ENCODE measurements around the gene PRKAG1. TPM values are rescaled to one million over a fixed set of nuclear protein-coding genes. Genes with fewer than 3 reads are reported as not detected.

Gene PRKAG1
- total RNA-seq, 1 donor from 2014 or later: 67.0 TPM

DNA sequence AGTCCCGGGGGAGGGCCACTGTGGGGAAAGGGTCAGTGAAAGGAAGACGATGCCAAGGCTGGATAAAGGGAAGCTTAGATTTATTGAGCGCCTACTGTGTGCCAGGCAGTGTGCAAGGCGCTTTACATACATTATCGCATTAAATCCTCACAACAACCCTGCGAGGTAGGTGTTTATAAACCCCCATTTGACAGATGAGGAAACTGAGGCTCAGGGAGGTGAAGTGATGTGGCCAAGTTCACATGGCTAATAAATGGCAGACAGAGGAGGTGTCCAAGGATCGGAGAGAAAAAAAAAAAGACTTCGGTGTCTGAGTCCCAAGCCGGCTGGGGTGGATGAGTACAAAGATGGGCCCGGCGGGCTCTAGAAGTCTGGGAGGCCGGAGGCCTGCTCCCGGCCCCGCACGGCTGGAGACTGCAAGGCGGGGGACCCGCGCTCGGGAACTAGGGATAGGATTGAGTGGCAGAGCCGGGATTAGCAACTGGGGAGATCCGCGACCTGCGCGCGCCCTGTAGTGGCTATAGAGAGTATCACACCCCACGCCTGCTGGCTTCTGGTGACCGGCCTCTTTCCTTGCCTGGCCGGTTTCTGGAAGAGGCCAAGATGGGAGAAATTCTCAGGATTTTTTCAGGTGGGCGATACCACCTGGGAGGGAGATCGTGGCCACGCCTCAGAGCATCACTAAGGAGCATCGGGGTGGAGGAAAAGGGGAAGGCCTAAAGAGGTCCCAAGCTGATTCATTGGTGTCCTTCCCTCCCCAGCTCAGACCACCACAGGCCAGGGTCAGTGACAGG, 23.3 kb downstream of the PRKAG1 start:
- DNase-seq (ENCODE audit: extremely low spot score in 2 of 2): no peak
- Histone ChIP-seq H3K9me3 (no peaks in the 10 kb centered on the region), H3K4me1 (peaks cover 48% of the 10 kb centered on the region), H3K4me3 (peak overlapping the region in 1 of 2 donors; percentile 22), H3K27me3 (peaks cover 7% of the 10 kb centered on the region), H3K27ac (no peak overlapping the region), H3K36me3 (no peaks in the 10 kb centered on the region)
- intact Hi-C loops (cut with DNase I): no loop called here
- TF ChIP-seq POLR2A (IDR thresholded peaks at IDR 0.05) (no peak), POLR2AphosphoS5 (IDR thresholded peaks at IDR 0.05; ENCODE audit: insufficient read depth in 1 of 2, low read depth in 1 of 2) (no peak)
- TF ChIP-seq, protein P1, sequence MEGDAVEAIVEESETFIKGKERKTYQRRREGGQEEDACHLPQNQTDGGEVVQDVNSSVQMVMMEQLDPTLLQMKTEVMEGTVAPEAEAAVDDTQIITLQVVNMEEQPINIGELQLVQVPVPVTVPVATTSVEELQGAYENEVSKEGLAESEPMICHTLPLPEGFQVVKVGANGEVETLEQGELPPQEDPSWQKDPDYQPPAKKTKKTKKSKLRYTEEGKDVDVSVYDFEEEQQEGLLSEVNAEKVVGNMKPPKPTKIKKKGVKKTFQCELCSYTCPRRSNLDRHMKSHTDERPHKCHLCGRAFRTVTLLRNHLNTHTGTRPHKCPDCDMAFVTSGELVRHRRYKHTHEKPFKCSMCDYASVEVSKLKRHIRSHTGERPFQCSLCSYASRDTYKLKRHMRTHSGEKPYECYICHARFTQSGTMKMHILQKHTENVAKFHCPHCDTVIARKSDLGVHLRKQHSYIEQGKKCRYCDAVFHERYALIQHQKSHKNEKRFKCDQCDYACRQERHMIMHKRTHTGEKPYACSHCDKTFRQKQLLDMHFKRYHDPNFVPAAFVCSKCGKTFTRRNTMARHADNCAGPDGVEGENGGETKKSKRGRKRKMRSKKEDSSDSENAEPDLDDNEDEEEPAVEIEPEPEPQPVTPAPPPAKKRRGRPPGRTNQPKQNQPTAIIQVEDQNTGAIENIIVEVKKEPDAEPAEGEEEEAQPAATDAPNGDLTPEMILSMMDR (IDR thresholded peaks at IDR 0.05): peak; percentile 43 to 66 (median 44)

DNA sequence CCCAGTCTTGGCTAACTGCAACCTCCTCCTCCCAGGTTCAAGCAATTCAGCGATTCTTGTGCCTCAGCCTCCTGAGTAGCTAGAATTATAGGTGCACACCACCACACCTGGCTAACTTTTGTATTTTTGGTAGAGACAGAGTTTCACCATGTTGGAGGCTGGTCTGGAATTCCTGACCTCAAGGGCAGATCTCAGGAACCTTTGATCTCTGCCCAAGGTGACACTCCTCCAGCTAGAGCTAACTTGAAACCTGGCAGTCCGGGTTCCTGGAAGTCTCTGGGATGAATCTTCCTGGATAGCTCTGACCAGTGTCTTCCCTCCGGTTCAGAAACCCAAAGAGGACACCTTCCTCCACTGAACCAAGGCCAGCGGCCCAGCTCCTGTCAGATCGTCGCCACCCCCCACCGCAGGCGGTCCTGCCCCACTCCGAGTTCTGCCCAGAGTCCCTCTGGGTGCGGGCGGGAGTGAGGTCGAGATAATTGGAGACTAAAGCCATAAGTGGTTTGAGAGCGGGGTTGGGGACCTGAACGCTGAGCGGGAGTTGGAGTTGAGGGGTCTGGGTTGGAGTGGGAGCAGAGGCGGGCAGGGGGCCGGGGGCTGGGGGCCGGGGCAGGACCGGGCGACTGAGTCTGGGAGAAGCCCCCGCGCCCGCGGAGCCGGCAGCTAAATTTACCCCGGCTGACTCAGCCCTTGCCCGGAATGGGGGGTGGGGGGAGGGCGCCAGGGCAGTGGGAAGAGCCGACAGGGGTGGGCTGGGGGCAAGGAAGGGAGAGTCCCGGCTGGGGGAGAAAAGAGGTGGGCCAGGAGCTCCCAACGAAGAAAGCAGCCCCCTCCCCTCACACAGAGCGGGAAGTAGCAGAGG, 24.1 kb downstream of the PRKAG1 start:
- Histone ChIP-seq H3K27me3 (peaks cover 7% of the 10 kb centered on the region), H3K27ac (no peak overlapping the region), H3K9me3 (no peaks in the 10 kb centered on the region), H3K4me3 (no peak overlapping the region), H3K4me1 (peaks cover 39% of the 10 kb centered on the region), H3K36me3 (no peaks in the 10 kb centered on the region)
- no peak for DNase-seq (ENCODE audit: extremely low spot score in 2 of 2)
- TF ChIP-seq, protein P1 (IDR thresholded peaks at IDR 0.05): no peak
- TF ChIP-seq POLR2AphosphoS5 (IDR thresholded peaks at IDR 0.05; ENCODE audit: insufficient read depth in 1 of 2, low read depth in 1 of 2): no peak
- no peak for TF ChIP-seq POLR2A (IDR thresholded peaks at IDR 0.05)
- intact Hi-C loops (cut with DNase I): no loop called here

DNA sequence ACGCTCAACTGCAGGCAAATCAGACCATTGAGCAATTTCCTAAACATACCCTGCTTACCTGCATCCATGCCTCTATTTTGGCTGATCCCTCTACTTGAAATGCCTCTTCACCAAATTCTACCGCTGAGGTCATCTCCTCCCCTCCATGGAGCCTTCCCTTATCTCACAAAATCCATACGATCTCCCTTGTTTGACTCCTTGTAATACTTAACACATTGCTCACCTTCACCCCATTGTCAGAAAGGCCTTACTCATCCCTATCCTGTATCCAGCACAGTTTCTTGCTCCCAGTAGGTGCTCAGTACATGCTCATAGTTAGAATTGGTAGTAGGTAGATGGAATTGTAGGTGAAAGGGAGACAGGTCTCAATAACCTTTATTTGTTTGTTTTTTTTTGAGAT, 24.8 kb downstream of the PRKAG1 start:
- TF ChIP-seq, protein P1 (IDR thresholded peaks at IDR 0.05): no peak
- no peak for TF ChIP-seq POLR2A (IDR thresholded peaks at IDR 0.05)
- no peak for TF ChIP-seq POLR2AphosphoS5 (IDR thresholded peaks at IDR 0.05; ENCODE audit: insufficient read depth in 1 of 2, low read depth in 1 of 2)
- Histone ChIP-seq H3K27ac (no peak overlapping the region), H3K27me3 (peaks cover 7% of the 10 kb centered on the region), H3K4me3 (no peak overlapping the region), H3K36me3 (no peaks in the 10 kb centered on the region), H3K9me3 (no peaks in the 10 kb centered on the region), H3K4me1 (peaks cover 33% of the 10 kb centered on the region)
- intact Hi-C loops (cut with DNase I): no loop called here
- no peak for DNase-seq (ENCODE audit: extremely low spot score in 2 of 2)

DNA sequence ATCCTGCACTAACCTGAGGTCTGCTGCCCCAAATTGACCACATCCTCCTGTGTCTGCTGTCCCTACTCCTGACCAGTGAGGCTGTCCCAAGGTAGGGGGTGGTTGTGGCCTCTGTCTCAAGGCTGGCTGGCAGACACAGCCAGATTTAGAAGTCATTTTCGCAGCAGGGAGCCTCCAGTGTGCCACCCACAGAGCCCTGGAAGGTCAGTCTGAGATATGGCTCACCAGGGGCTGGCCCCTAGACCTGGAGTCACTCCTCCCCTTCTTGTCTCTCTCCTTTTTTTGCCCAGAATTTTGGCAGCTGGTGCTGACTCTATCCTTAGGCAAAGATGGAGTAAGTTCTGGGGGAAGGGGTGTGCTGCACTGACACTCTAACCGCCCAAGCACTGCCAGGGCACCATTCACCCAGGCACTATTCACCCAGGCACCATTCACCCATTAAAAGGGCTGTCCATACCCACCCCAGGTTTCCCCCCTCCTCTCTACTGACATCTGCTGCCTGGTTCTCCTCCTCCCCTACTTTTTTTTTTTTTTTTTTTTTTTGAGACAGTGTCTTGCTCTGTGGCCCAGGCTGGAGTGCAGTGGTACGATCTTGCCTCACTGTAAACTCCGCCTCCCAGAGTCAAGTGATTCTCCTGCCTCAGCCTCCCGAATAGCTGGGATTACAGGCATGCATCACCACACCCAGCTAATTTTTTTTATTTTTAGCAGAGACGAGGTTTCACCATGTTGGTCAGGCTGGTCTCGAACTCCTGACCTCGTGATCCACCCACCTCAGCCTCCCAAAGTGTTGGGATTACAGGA, 27.1 kb downstream of the PRKAG1 start:
- intact Hi-C loops (cut with DNase I): no loop called here
- H3K36me3 ChIP-seq: no peaks in the 10 kb centered on the region
- H3K4me1 ChIP-seq: peaks cover 12% of the 10 kb centered on the region
- H3K27ac ChIP-seq: no peak overlapping the region
- TF ChIP-seq POLR2AphosphoS5 (IDR thresholded peaks at IDR 0.05; ENCODE audit: insufficient read depth in 1 of 2, low read depth in 1 of 2) (no peak), POLR2A (IDR thresholded peaks at IDR 0.05) (no peak)
- TF ChIP-seq, protein P1 (IDR thresholded peaks at IDR 0.05): no peak
- no peaks in the 10 kb centered on the region for H3K9me3 ChIP-seq
- H3K27me3 ChIP-seq: peaks cover 7% of the 10 kb centered on the region
- DNase-seq (ENCODE audit: extremely low spot score in 2 of 2): no peak
- H3K4me3 ChIP-seq: no peak overlapping the region

All from vagina (tissue), 2 donors.